K562 (cell line): ENCODE measurements around the gene CRYBA4. TPM values are rescaled to one million over a fixed set of nuclear protein-coding genes. Genes with fewer than 3 reads are reported as not detected.

ENCODE experiments used
- ARID4B ChIP-seq: sonication (generic); formaldehyde crosslinking; IDR thresholded peaks from 2 replicates; pipeline ENCODE4 v1.8.0; 2022; ENCODE audit warnings: mild to moderate bottlenecking, missing genetic modification reagents
- ATF7 ChIP-seq: fragments of 450-650 bp; IDR thresholded peaks from 2 replicates; pipeline ENCODE4 v1.7.1; 2014; ENCODE audit warnings: mild to moderate bottlenecking, moderate library complexity
- CBFA2T3 ChIP-seq: fragments of 450-650 bp; IDR thresholded peaks from 2 replicates; pipeline ENCODE4 v1.6.1; 2017
- GTF2A2 ChIP-seq: IDR thresholded peaks from 2 replicates; pipeline ENCODE4 v1.6.1; 2016; ENCODE audit warnings: mild to moderate bottlenecking, missing genetic modification characterization, missing compliant biosample characterization
- HNRNPL ChIP-seq: fragments of 200-400 bp; formaldehyde crosslinking; IDR thresholded peaks from 2 replicates; pipeline ENCODE4 v1.6.1; 2017; ENCODE audit warnings: low read depth, mild to moderate bottlenecking, low read length
- IRF1 ChIP-seq: sonication (generic); formaldehyde crosslinking; IDR thresholded peaks from 2 replicates; pipeline ENCODE4 v1.8.0; 2022; ENCODE audit warnings: missing genetic modification reagents, mild to moderate bottlenecking, borderline replicate concordance
- KLF10 ChIP-seq: fragments of 250-450 bp; sonication (Bioruptor Pico); IDR thresholded peaks from 2 replicates; pipeline ENCODE4 v1.6.1; 2021; ENCODE audit warnings: matching md5 sums
- LCOR ChIP-seq: sonication (generic); formaldehyde crosslinking; IDR thresholded peaks from 2 replicates; pipeline ENCODE4 v1.8.0; 2022; ENCODE audit warnings: mild to moderate bottlenecking, missing genetic modification reagents
- NRF1 ChIP-seq, 2 experiments: fragments of 450-650 bp; IDR thresholded peaks in 1 of 2; conservative IDR thresholded peaks in 1 of 2; 2 replicates each; pipeline ENCODE4 v1.6.1; 2014; ENCODE audit warnings: mild to moderate bottlenecking in 2 of 2
- PKNOX1 ChIP-seq: fragments of 450-650 bp; IDR thresholded peaks from 2 replicates; pipeline ENCODE4 v1.6.1; 2016
- PRMT5 ChIP-seq: sonication (generic); formaldehyde crosslinking; IDR thresholded peaks from 2 replicates; pipeline ENCODE4 v1.5.0; 2020; ENCODE audit warnings: missing genetic modification reagents
- RNF219 ChIP-seq: fragments of 250-450 bp; sonication (Bioruptor Pico); IDR thresholded peaks from 2 replicates; pipeline ENCODE4 v1.5.0; 2022; ENCODE audit warnings: mild to moderate bottlenecking
- SOX6 ChIP-seq: fragments of 450-650 bp; IDR thresholded peaks from 2 replicates; pipeline ENCODE4 v1.6.1; 2014; ENCODE audit warnings: mild to moderate bottlenecking
- SRF ChIP-seq, 2 experiments: fragments of 250-450, 450-650 bp in 1 of 2; sonication (Bioruptor Pico) in 1 of 2; sonication (generic) in 1 of 2; formaldehyde crosslinking; IDR thresholded peaks; 2 replicates each; pipeline versions ENCODE4 v1.5.0 to v1.5.1; 2020 to 2022; ENCODE audit warnings: mild to moderate bottlenecking in 1 of 2, missing genetic modification reagents in 1 of 2
- TAF9B ChIP-seq: fragments of 450-650 bp; IDR thresholded peaks from 2 replicates; pipeline ENCODE4 v1.6.1; 2018; ENCODE audit warnings: mild to moderate bottlenecking; ENCODE audit not compliant: partially characterized antibody
- TCFL5 ChIP-seq: fragments of 250-450 bp; sonication (Bioruptor Pico); conservative IDR thresholded peaks from 2 replicates; pipeline ENCODE4 v1.6.1; 2021; ENCODE audit warnings: mild to moderate bottlenecking, moderate library complexity, matching md5 sums
- THRAP3 ChIP-seq: fragments of 450-650 bp; IDR thresholded peaks from 2 replicates; pipeline ENCODE4 v1.6.1; 2016; ENCODE audit warnings: mild to moderate bottlenecking, inconsistent platforms, borderline replicate concordance
- TRIM24 ChIP-seq, 2 experiments: fragments of 450-650 bp; IDR thresholded peaks; 2 replicates each; pipeline ENCODE4 v1.6.1; 2016
- ZBTB26 ChIP-seq: fragments of 450-650 bp; formaldehyde crosslinking; IDR thresholded peaks from 2 replicates; pipeline ENCODE4 v1.4.0; 2022; ENCODE audit warnings: missing genetic modification characterization
- ZSCAN29 ChIP-seq: fragments of 450-650 bp; IDR thresholded peaks from 2 replicates; pipeline ENCODE4 v1.6.1; 2017
- polyA plus RNA-seq, 8 experiments: library from polyadenylated mRNA; depleted of rRNA in 4 of 8; stranded (reverse) in 5 of 8; unstranded in 3 of 8; fragments of >200 nt; fragmentation: Nextera tagmentation in 2 of 8; fragmentation: Illumina TruSeq in 1 of 8; extraction: Ambion mirVana in 2 of 8; extraction: Trizol in 1 of 8; gene quantifications; 2 replicates each; pipeline versions ENCODE4 v1.2.1 to v1.2.3, GENCODE V29; 2011 to 2014; ENCODE audit warnings: inconsistent platforms in 1 of 8, missing spikeins in 1 of 8
- total RNA-seq, 7 experiments: library from RNA; depleted of rRNA in 6 of 7; stranded (reverse); fragments of >200 nt in 6 of 7; fragmentation: Illumina TruSeq in 2 of 7; extraction: Trizol in 2 of 7; gene quantifications; 2 replicates each; pipeline versions ENCODE4 v1.2.1 to v1.2.3, GENCODE V29; 2011 to 2021; ENCODE audit warnings: low replicate concordance in 1 of 7

Gene CRYBA4
- total and polyA plus RNA-seq, 9 of the 15 experiments (the other 6 are each of a cell fraction or from before 2014, with no cell fraction given): 0.59 to 3.3 (median 1.6) TPM

GRCh38 chr22:26573026-26573662 is 48.6 kb upstream of the CRYBA4 start (continued):
- TF ChIP-seq ARID4B (CRISPR knock-in tag) (0 out of 2 replicates have a peak, but pooled peaks have one; percentile 35), SRF (CRISPR knock-in tag; IDR thresholded peaks at IDR 0.05) (no peak), RNF219 (no peak), TCFL5 (no peak), THRAP3 (no peak), HNRNPL (no peak), NRF1 (conservative IDR thresholded peaks at IDR 0.05 in 1 of 2, IDR thresholded peaks at IDR 0.05 in 1 of 2) (0 out of 4 replicates have a peak, but pooled peaks have one; percentile 10 to 32), ZSCAN29 (peak; percentile 94), GTF2A2 (tag) (no peak), TAF9B (peak; percentile 54), LCOR (no peak), KLF10 (no peak), SOX6 (peak; percentile 60; the same call in 1 of the 2 replicates), PKNOX1 (peak; percentile 92), ATF7 (0 out of 2 replicates have a peak, but pooled peaks have one; percentile 38), PRMT5 (CRISPR knock-in tag) (no peak), TRIM24 (IDR thresholded peaks at IDR 0.05) (0 out of 4 replicates have a peak, but pooled peaks of 1 of the 2 experiments have one; percentile 7), IRF1 (CRISPR knock-in tag) (no peak), CBFA2T3 (peak; percentile 68), ZBTB26 (no peak)
